H1 (cell line): ENCODE data around the gene GBX1. TPM values are rescaled to one million over a fixed set of nuclear protein-coding genes. Genes with fewer than 3 reads are reported as not detected.

Source experiments
- RNF2 ChIP-seq: fragments of 200-900, 300-1000 bp; sonication (generic); IDR thresholded peaks from 2 replicates; pipeline ENCODE4 v1.7.1; 2016; ENCODE audit warnings: borderline replicate concordance, low read depth, mild to moderate bottlenecking, antibody characterized with exemption, low read length; ENCODE audit not compliant: poor library complexity, severe bottlenecking; ENCODE audit errors: missing control alignments
- polyA plus RNA-seq, 7 experiments: library from polyadenylated mRNA; depleted of rRNA in 3 of 7; stranded (reverse) in 5 of 7; unstranded in 2 of 7; fragments of >200 nt in 5 of 7; fragments of 200-250 nt in 2 of 7; gene quantifications; 1 replicate in 5 of 7; 2 replicates in 1 of 7; 4 replicates in 1 of 7; pipeline versions ENCODE4 v1.2.1 to v1.2.3, GENCODE V29; 2011 to 2013; ENCODE audit warnings: missing spikeins in 2 of 7, mixed read lengths in 2 of 7
- total RNA-seq: library from RNA; stranded (reverse); fragmentation: NEBNext Ultra II Directional; extraction: Animal tissue kit (Norgen Biotek cat#: 25700); gene quantifications from 2 replicates; pipeline ENCODE4 v1.2.1, GENCODE V29; 2021

GBX1 gene
- total and polyA plus RNA-seq, 2 of the 8 experiments (the other 6 are each of a cell fraction or from before 2014, with no cell fraction given), result not detected

- no peak for TF ChIP-seq RNF2
Observed at GRCh38 chr7:151175793-151176311, 8.4 kb upstream of the GBX1 start (continued).
